ENCODE measurements around the gene MYCBPAP. TPM values are rescaled to one million over a fixed set of nuclear protein-coding genes. Genes with fewer than 3 reads are reported as not detected.
A peak's percentile ranks its signal among the peaks of the same experiment; 100 is the strongest.

MYCBPAP gene
- total RNA-seq, 6 experiments from 2014 or later: 0.51 TPM; not detected in 5

DNA sequence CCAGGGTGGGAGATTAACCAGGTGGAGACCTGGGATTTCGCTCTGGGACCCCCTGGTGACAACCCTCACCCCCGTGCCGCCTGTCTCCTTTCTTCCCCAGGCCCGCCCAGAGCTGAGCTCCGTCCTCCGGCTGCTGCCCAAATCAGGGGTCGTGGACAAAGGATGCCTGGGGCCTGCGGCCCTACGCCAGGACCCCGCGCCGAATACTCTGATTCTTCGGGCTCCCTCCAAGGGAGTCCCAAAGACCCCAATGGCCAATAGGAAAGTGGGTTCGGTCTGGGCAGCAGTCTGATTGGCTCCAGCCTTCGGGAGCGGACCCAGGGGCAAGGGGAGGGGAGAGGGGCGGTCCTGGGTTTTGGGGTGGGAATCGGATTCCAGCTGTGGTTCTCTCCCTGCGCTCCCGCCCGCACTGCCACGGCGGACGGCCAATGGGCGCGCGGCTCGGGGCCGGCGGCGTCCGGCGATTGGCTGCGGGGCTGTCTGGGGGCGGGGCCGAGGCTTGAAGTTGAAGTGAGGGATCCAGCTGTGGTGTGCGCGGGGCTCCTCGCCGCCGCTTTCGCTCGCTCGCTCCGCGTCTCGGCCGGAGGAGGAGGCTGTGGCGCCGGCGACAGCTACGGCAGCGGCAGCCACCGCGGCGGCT, 52.1 kb downstream of the MYCBPAP start, which contains the start of gene CACNA1G:
CACNA1G (plus strand) TSS at position 531 of the 640 bp plus-strand sequence. CDS start 745 bp downstream, outside the sequence.
- DNase-seq (peak; percentile 83 to 84 (median 83)), ATAC-seq (peak; percentile 80 to 89 (median 83))
- H3K4me3 ChIP-seq: peak within 1 kb of the TSS; percentile 23 to 43 (median 35)
- H3K9me3 ChIP-seq: no peaks in the 10 kb centered on the region
- no peak for TF ChIP-seq POLR2A (IDR thresholded peaks at IDR 0.05)
- TF ChIP-seq, protein P1, sequence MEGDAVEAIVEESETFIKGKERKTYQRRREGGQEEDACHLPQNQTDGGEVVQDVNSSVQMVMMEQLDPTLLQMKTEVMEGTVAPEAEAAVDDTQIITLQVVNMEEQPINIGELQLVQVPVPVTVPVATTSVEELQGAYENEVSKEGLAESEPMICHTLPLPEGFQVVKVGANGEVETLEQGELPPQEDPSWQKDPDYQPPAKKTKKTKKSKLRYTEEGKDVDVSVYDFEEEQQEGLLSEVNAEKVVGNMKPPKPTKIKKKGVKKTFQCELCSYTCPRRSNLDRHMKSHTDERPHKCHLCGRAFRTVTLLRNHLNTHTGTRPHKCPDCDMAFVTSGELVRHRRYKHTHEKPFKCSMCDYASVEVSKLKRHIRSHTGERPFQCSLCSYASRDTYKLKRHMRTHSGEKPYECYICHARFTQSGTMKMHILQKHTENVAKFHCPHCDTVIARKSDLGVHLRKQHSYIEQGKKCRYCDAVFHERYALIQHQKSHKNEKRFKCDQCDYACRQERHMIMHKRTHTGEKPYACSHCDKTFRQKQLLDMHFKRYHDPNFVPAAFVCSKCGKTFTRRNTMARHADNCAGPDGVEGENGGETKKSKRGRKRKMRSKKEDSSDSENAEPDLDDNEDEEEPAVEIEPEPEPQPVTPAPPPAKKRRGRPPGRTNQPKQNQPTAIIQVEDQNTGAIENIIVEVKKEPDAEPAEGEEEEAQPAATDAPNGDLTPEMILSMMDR (IDR thresholded peaks at IDR 0.05): no peak
- no peak within 1 kb of the TSS for H3K27ac ChIP-seq
- no CpG with 5 or more reads among the region's 56 CpGs for WGBS (ENCODE audit: insufficient coverage, low coverage, low lambda C conversion rate, missing lambda C conversion rate)
- intact Hi-C loops (cut with DNase I): no loop called here
- H3K36me3 ChIP-seq: peaks cover 0 to 5% (median 0%) of the 10 kb centered on the region in 4 donors
- peaks cover 0 to 22% (median 6%) of the 10 kb centered on the region in 4 donors for H3K4me1 ChIP-seq
- peaks cover 4 to 29% of the 10 kb centered on the region in 2 donors for H3K27me3 ChIP-seq

DNA sequence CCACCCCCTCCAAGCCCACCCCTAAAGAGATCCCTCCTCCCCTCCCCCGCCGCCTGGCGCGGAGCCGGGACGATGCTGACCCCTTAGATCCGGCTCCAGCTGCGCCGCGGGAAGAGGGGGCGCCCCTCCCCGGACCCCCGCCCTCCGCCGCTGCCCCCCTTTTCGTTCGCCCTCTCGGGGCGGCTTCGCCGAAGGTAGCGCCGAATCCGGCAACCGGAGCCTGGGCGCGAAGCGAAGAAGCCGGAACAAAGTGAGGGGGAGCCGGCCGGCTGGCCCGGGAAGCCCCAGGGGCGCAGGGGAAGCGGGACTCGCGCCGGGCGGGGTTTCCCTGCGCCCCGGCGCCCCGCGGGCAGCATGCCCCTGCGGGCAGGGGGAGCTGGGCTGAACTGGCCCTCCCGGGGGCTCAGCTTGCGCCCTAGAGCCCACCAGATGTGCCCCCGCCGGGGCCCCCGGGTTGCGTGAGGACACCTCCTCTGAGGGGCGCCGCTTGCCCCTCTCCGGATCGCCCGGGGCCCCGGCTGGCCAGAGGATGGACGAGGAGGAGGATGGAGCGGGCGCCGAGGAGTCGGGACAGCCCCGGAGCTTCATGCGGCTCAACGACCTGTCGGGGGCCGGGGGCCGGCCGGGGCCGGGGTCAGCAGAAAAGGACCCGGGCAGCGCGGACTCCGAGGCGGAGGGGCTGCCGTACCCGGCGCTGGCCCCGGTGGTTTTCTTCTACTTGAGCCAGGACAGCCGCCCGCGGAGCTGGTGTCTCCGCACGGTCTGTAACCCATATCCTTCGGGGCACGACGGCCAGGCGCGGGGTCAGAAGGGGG, 52.9 kb downstream of the MYCBPAP start:
- H3K4me1 ChIP-seq: peaks cover 0 to 22% (median 6%) of the 10 kb centered on the region in 4 donors
- no peak for TF ChIP-seq POLR2A (IDR thresholded peaks at IDR 0.05)
- TF ChIP-seq, protein P1 (IDR thresholded peaks at IDR 0.05): no peak
- ATAC-seq (no peak), DNase-seq (no peak)
- intact Hi-C loops (cut with DNase I): no loop called here
- whole genome bisulfite sequencing (ENCODE audit: insufficient coverage, low coverage, low lambda C conversion rate, missing lambda C conversion rate): 0% methylated on average over 3 of the region's 88 CpGs
- H3K27ac ChIP-seq: no peak overlapping the region
- H3K36me3 ChIP-seq: no peaks in the 10 kb centered on the region
- no peaks in the 10 kb centered on the region for H3K9me3 ChIP-seq
- peak overlapping the region; percentile 23 to 43 (median 35) for H3K4me3 ChIP-seq
- peaks cover 4 to 29% of the 10 kb centered on the region in 2 donors for H3K27me3 ChIP-seq

DNA sequence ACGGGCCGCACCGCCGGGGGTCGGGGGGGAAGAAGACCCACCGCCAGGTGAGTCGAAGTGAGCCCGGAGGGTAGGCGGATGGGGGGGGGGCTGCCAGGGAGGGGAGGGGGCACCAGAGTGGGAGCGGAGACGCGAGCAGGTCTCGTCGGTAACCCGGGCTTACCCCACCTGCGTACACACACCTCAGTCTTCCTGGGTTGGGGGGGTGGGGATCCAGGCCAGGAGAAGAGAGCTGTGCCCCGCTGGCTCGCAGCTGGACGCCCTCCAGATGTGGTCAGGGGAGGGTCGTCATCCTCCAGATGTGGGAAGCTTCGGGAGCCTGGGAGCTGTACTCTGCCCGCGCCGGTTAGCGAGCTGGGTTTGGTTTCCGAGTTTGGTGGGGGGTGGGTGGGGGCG, 53.5 kb downstream of the MYCBPAP start:
- intact Hi-C loops (cut with DNase I): no loop called here
- WGBS (ENCODE audit: insufficient coverage, low coverage, low lambda C conversion rate, missing lambda C conversion rate): 2% methylated on average over 14 of the region's 27 CpGs
- no peaks in the 10 kb centered on the region for H3K36me3 ChIP-seq
- H3K4me1 ChIP-seq: peaks cover 0 to 22% (median 6%) of the 10 kb centered on the region in 4 donors
- no peak overlapping the region for H3K27ac ChIP-seq
- TF ChIP-seq POLR2A (IDR thresholded peaks at IDR 0.05): no peak
- TF ChIP-seq, protein P1 (IDR thresholded peaks at IDR 0.05): no peak
- peaks cover 4 to 29% of the 10 kb centered on the region in 2 donors for H3K27me3 ChIP-seq
- DNase-seq (no peak), ATAC-seq (no peak)
- no peak overlapping the region for H3K4me3 ChIP-seq
- no peaks in the 10 kb centered on the region for H3K9me3 ChIP-seq

DNA sequence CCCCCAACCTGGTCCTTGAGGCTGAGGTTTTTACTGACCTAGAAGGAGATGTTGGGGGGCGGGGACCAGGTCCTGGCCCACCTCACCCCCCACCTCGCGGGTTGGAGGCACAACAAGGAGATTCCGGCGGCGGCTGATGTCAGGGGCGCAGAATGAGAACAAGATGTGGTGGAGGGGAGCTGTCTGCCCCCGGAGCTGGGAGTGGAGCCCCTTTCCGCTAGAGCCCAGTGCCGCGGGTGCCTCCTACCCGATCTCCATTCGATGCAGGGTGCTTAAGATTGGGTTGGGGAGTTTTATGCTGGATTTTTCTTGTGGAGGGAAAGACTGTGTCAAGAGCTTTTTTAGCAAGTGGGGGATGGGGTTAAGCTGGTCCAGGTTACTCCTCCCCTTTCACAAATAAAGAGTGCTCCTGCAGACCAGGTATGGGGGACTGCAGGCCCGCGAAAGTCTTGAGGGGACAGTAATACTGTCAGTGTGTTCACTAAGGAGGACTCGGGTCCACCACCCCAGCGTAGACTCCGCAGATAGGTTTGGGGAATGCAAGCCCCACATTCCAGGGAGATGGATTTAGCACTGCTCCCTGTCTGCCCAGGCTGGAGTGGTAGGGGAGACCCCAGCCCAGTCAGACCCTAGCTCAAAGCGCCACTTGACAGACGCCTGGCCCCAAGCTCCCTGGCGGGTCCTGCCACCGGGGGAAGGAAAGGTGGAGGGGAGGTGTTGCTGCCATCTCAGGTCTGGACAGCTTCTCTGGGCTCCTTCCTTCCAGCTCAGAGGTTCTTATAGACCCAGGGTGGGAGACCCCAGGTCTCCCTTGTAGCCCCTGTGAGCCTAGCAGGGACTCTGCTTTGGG, 54.2 kb downstream of the MYCBPAP start:
- TF ChIP-seq POLR2A (IDR thresholded peaks at IDR 0.05): no peak
- TF ChIP-seq, protein P1 (IDR thresholded peaks at IDR 0.05): no peak
- WGBS (ENCODE audit: insufficient coverage, low coverage, low lambda C conversion rate, missing lambda C conversion rate): 9% methylated on average over 9 of the region's 22 CpGs
- Histone ChIP-seq H3K4me1 (peaks cover 0 to 22% (median 6%) of the 10 kb centered on the region in 4 donors), H3K27ac (no peak overlapping the region), H3K4me3 (no peak overlapping the region), H3K36me3 (no peaks in the 10 kb centered on the region), H3K9me3 (no peaks in the 10 kb centered on the region), H3K27me3 (peaks cover 4 to 29% of the 10 kb centered on the region in 2 donors)
- intact Hi-C loops (cut with DNase I): no loop called here
- ATAC-seq (no peak), DNase-seq (no peak)

Data from right lobe of liver (tissue), 6 donors.